Non-pigmented ciliary epithelial cell (primary cell): Measurements from ENCODE around the gene HYDIN.
"Not testable (repeated sequence)": the region's sequence is repeated elsewhere in the genome, so short reads cannot be mapped to it uniquely, and the experiment has no call there.

Experiments
- DNase-seq: peaks from one replicate; pipeline ENCODE4 v3.0.0-alpha.2; 2010; ENCODE audit warnings: low read depth

HYDIN gene

DNA sequence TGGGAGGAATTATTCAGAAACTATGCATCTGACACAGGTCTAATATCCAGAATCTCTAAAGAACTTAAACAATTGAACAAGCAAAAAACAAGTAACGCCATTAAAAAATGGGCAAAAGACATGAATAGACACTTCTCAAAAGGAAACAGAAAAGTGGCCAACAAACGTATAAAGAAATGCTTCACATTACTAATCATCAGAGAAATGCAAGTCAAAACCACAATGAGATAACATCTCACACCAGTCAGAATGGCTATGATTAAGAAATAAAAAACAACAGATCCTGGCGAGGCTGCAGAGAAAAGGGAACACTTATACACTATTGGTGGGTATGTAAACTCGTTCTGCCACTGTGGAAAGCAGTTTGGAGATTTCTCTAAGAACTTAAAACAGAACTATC is 379.2 kb downstream of the HYDIN start:
- DNase-seq: peak; percentile 0

DNA sequence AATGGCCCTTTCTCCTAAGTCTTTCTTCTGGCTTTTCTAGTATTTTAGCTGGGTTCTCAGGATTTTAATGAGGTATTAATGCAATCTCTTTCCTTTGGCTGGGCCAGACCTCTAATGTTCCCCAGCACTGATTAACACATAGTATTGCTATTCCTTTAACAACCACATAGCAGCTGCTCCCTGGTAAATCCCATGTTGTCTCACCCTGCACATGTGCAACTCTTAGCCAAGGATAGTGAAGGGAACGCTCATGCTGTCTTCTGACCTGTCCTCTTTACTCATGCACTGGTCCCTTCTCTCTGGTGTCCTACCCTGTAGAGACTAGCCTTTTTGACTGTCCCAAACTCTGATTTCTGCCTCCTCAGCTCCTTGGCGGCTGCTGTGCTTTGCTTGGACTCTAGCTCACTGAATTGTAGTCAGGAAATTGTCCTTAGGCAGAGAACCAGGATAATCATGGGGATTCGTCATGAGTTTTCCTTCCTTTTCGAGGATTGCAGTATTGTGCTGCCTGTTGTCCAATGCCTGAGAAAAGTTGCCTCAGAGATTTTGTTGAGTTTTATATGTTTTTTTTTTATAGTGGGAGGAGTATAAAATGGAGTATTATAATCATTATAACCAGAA is 406.9 kb downstream of the HYDIN start:
- DNase-seq: not testable (repeated sequence)

DNA sequence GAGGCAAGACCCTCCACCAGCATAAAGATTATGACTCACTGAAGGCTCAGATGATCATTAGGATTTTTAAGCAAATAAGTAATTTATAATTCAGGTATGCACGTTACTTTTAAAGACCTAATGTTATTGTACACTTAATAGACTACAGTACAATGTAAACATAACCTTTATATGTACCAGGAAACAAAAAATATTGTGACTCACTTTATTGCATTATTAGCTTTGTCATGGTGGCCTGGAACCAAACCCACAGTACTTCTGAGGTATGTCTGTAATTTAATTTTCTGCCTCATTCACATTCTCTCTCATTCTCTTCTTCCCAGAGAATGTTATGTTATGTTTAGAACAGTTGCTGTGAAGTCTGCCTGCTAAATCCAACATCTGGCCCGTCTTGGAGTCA is 407.8 kb downstream of the HYDIN start:
- not testable (repeated sequence) for DNase-seq

DNA sequence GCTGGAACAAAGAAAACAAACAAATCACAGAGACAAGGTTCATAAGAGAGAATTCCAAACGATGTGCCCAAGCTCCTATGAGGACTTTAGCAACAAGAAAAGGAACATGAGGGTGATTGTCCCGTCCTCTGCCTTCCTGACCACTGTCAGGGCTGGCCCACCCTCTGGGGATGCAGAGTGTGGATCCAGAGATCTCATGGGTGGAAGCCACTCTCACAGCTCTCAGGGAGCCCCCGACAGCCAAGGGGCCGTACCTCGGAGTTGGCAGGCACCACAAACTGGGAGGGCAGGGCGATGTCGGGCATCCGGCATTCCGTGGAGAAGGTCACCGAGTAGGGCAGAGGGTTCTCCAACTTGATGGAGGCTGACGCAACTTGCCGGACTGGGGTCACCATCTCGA is 412.4 kb downstream of the HYDIN start:
- DNase-seq: not testable (repeated sequence)

DNA sequence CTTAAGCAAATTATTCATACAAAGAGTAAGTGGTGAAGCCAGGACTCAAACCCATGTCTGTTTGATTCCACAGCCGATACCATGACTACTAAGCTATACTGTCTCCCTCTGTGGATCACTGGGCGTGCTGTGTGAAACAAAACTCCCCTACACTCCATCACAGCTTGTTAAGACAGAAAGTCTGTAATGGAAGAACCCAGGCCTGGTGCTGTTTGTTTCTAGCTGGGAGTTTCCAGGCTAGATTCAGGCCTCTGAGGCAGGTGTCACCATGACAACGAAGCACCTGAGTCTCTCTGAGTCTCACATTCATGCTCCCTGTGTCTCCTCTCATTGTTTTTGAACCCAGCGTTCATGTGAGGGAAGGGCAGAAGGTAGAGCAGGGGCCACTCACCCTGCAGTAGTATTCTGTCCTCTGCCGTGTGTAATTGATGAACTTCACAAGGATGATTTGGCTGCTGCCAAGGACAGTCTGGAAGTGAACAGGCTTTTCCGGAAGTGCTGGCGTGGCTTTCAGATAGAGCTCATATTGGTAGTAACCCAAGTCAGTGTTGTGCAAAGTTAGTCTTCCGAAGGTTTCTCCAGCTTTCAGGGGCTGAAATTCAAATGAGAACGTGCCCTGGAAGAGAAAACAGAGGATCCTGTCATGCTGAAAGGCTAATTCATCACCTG is 421.0 kb downstream of the HYDIN start:
- DNase-seq: no peak

DNA sequence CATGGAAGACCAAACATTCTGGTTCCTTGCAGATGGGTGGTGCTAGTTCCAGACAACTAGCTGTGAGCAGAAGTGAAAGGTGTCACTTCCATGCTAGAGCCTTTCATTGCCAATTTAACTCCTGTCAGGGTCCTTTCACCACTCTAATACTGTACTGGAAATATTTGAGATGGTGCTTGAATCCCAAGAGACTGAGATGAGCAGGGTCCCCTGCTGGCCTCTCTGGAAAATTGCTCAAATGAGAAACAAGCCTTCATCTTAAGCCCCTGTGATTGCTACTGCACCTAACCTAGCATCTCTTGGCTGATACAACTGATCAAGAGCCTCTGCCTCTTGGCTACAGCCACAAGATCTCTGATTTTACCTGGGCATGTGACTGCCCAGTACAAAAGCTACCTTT is 422.2 kb downstream of the HYDIN start:
- no peak for DNase-seq

DNA sequence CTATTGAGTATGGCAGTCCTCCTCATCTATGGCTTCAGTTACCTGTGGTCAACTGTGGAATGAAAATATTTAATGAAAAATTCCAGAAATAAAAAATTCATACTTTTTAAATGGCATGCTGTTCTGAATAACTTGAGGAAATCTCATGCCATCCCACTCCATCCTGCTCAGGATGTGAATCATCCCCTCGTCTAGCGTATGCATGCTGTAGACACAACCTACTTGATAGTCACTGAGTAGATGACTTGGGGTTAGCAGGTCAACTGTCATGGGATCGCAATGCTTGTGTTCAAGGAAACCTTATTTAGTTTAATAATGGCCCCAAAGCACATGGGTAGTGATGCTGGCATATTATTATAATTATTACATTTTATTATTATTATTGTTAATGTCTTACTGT is 424.7 kb downstream of the HYDIN start:
- DNase-seq: peak; percentile 94

DNA sequence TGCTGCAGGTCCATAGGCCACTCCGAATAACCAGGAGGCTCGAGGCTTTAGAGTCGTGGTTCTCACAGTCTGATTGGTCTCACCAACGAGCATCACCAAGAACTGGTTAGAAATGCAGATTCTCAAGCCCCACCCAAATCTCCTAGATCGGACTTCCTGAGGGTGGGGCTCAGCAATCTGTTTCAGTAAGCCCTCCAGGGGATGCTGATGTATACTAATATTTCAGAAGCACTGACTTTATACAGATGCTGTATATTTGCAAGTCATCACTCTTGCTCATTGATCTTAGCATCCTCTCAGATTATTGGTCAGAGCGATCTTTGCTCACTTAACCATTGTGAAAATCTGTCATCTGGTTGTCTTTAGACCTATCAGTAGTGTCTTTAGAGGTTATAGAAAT is 425.1 kb downstream of the HYDIN start:
- DNase-seq: no peak

DNA sequence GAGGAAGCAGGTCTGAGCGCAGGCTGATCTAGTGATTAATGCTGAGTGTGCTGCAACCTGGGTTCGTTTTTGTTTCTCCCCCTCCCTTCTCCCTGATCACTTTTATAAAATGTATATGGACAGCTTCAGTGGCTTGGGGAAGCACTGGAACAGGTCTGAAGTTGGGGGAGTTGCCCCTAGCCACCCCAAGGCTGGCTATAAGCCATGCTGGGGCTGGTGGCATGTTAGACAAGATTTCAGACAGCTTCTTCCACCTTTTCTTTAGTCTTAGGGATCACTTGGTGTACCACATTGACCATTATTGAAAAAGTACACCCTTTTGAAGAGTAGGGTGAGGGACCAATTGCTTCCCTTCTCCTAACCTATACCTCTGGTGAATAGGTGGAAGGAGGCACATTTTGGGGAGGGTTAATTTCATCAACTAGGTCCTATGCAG is 425.8 kb downstream of the HYDIN start:
- no peak for DNase-seq

DNA sequence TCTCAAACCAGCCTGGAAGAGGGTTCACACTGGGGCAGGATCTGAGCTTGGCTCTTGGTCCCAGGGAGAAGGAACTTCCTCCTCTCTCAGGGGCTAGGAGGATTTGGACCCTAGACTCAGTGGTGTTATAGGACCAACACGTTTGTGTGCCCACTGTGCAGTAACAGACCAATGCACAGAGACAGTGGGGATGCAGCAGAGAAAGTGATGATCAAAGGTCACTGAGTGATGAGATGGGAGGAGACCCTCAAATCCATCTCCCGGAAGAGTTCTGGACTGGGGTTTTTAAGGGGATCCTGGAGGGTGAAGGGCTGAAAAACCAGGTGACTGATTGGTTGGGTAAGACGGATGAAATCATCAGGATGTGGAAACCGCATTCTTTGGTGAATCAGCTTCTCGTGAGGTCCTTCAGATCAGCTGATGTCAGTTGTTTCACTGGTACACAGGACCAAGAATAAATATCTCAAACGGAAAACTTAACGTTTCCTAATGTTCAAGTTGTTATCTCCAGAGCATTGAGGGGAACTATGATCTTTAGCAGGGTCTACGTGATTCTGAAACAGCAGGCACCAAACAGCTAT is 426.3 kb downstream of the HYDIN start:
- DNase-seq: peak; percentile 94

DNA sequence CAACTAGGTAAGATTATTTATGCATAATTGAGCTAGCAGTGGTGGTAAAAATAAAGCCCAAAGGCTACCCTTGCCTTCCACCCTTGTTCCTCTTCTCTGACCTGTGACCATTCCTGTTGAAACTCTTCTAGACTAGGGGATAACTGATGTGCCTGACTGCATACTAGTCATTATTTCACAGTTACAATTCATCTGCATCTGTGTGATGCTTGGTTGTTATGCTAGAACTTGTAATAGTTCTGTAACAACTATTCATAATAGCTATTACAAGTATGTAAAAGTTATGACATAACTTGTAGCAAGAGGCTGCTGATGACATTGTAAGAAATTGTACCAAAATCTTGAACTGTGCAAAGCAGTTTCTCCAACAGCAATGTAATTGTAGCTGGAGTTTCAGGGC is 427.2 kb downstream of the HYDIN start:
- no peak for DNase-seq

DNA sequence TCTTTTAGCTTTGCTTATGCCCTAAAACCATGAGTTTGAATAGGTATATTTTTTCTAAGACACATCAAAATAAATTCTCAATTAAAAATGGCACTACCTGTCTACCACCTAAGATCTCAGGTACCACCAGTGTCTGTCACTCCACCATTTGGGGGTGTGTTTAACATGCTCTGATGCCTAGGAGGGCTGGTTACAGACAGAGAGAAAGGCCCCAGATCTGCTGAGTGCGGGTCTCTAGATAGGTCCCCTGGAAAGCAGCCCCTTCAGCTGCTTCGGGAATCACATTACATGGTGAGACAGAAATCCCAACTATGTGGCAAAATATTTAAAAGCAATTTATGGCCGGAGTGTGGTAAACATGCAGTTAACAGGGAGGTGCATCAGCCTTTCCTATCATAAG is 428.9 kb downstream of the HYDIN start:
- DNase-seq: no peak

DNA sequence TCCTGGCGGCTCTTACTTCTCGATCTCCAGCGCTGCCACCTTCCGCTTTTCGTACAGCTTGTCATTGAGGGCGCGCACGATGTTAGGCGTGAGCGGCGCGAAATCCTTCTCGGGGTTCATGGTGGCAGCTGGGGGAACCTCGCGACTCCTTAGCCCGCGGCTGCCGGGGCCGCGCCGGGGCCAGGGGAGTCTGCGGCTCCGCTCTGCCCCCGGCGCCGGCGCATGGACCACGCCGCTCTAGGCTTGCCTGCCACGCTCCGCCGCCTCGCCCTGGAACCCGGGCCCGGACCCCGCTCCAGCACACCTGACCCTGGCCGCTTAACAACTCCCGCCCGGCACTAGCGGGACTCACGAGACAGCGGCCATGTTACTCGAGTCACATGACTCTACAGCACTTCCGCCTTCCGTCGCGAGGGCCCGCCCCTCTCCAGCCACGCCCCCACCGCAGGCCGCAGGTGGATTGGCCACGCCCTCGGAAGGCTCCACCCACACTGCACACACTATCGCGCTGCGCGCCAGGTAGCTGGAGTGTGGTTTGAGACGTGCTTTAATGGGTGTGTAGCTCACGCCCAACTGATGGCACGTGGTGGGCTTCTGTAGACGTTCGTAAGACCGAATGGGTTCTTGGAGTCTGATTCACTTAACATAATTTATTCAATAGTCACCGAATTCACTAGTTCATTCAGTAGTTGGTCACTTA is 429.6 kb downstream of the HYDIN start, which contains the start of gene VAC14:
VAC14 (minus strand) TSS at position 378 of the 700 bp plus-strand sequence; CDS start at position 120, 258 bp downstream.
- DNase-seq: no peak

DNA sequence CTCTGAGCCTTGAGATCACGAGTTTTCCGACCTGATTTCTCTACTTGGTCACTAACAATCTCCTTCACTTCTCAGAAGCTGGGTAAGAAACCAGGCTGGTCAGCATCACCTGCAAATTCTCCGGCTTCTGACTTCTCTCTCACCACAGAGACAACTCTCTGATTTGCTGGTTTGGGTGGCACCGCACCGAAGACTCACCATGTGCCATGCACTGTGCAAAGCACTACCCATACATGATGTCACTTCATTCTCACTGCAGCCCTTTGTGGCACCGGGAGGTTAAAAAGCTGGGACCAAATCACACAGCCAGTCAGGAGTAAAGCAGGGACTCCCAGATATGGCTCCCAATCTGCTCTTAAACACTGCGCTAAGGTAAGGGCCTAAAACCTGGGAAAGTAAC is 430.2 kb downstream of the HYDIN start:
- DNase-seq: no peak

DNA sequence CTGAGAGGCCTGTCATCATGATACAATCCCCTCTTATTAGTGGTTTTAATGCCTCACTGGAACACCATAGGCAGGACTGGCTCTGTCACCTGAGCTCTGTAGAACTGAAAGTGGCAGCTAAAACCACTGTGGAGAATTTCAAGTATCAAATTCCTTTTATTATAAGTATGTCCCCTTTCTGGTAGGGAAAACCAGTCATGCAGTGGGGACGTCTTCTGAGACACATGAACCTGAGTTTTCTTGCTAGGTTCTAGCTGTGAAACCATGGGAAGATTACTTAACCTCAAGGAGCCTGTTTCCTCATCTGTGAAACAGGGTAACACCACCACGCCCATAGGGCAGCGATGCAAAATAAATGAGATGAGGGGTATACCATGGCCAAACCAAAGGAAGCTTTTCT is 434.2 kb downstream of the HYDIN start:
- no peak for DNase-seq

DNA sequence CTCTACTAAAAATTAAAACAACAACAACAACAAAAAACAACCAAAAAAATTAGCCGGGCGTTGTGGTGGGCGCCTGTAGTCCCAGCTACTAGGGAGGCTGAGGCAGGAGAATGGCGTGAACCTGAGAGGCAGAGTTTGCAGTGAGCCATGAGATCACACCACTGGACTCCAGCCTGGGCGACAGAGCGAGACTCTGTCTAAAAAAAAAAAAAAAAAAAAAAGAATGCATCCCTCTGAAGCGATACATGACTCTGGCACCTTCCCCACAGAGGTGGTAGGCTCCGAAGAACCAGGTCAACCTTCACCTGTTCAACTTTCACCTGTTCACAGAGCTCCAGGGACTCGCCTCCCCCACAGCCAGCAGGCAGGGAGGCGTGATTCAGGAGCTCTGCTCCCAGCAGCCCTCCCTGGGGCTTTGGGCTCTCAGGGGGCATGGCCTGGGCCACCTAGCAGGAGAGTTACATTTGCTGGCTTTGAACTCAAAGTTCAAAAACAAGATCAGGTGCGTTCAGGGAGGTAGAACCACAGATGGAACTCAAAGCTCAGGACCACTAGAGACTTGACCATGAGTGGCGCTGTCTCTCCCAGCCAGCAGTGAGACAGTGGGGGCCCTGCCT is 435.1 kb downstream of the HYDIN start:
- DNase-seq: no peak

DNA sequence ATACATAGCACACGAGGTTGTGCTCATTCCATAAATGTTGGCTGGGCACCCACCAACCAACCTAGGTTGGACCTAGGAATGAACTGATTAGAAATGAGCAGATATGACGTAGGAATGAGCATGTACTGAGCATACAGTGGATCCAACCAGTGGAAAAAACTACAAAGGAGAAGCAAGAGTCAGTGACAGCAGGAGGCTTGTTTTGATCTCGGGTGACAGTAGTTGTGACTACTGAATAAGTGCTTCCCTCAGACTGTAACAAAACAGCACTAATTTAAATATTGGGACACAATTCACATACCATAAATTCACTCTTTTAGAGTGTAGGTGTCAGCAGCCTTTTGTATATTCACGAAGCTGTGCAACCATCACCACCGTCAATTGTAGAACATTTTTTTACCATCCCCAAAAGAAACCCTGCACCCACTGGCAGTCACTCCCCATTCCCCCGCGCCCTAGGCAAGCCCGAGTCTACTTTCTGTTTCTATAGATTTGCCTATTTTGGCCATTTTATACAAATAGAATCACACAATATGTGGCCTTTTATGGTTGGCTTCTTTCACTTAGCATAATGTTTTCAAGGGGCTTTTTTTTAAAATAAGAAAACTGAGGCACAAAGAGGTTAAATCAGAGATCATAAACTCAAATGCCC is 436.5 kb downstream of the HYDIN start:
- DNase-seq: no peak

DNA sequence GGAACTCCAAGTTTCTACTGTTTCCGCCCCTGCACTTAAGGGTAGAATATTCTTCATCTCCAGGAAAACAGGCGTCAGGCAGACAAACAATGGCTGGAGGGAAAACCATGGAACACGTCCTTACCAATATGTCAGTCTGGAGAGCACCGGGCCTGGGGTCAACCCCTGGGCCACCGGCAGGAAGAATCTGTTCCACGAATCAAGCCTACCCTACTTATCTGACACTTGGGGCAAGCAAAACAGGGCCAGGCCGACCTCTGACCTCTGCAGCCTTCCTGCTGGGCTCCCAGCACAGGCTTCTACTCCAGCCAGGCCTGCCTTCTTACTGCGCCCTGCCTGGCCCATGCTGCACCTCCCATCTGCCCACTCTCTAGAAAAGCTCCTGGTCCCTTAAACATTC is 439.7 kb downstream of the HYDIN start:
- DNase-seq: no peak

DNA sequence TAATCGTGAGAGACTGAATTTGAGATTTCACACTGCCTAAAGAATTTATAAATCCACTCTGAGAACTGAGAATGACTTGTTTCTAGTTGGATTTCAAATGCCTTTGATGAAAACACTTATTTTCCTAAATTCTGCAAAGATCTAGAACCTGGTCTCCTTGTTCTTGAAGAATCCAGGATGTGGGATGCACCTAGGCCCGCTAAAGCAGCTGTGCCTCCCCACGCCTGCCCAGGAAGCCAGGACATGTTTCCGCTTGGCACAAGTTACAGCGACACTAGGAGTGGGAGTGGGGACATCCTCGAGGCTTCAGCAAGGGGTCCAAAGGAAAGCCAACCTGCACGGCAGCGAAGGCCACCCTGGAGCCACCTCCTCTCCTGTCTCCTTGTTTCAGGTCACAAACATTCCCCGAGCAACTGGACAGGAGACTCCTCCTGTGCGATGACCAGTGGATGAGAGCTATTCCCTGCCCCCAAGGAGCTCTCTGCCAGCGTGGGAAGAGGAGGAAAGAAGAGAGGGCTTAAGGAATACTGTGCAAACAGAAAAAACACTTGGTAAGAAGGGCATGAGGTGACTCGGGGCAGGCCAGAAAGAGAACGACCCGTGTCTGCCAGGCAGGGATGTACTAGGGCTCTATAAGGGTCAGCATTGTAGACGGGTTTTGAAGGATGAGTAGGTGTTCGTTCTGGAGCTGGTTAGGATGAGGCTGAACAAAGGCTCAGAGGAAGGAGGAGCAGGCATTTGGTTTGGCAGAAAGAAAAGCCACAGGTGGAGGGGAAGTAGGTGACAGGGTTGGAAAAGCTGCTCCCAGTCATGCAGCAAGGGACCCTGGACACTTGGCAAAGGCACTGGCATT is 440.7 kb downstream of the HYDIN start:
- no peak for DNase-seq

DNA sequence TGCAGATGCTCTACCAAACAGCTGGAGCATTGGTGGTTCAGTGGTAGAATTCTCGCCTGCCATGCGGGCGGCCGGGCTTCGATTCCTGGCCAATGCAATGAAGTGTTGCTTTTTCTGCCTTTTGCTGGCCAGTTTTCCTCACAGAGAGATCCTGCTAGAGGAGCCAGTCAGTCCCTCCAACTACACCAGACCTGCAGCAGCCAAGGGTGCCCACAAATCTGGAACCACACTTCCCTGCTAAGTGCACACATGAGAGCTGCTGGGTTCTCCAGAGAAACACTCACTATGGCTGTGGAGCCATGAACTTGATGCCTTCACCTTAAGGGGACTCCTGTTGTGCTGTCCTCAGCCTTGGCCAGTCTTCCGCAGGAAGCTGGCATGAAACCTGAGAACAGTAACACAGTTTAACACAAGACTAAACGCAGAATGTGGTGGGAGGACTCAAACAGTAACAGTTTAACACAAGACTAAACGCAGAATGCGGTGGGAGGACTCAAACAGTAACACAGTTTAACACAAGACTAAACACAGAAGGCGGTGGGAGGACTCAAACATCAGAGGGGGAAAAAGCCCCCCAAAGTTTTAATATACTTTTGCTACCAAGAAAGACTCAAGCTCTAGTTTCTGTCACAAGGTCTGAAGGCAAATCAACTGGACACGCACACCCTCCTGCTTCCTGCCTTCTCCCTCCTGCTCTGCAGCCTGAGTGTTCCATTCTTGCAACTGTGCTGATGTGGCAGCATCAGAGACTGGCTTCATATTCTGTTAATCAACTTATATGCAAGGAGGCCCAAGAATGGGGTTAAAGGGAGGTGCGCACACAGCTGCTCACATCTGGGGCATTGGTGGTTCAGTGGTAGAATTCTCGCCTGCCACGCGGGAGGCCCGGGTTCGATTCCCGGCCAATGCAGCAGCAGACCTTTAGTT is 441.6 kb downstream of the HYDIN start:
- DNase-seq: peak; percentile 53
